Measurements from ENCODE around the gene DCDC2B.

DCDC2B gene

DNA sequence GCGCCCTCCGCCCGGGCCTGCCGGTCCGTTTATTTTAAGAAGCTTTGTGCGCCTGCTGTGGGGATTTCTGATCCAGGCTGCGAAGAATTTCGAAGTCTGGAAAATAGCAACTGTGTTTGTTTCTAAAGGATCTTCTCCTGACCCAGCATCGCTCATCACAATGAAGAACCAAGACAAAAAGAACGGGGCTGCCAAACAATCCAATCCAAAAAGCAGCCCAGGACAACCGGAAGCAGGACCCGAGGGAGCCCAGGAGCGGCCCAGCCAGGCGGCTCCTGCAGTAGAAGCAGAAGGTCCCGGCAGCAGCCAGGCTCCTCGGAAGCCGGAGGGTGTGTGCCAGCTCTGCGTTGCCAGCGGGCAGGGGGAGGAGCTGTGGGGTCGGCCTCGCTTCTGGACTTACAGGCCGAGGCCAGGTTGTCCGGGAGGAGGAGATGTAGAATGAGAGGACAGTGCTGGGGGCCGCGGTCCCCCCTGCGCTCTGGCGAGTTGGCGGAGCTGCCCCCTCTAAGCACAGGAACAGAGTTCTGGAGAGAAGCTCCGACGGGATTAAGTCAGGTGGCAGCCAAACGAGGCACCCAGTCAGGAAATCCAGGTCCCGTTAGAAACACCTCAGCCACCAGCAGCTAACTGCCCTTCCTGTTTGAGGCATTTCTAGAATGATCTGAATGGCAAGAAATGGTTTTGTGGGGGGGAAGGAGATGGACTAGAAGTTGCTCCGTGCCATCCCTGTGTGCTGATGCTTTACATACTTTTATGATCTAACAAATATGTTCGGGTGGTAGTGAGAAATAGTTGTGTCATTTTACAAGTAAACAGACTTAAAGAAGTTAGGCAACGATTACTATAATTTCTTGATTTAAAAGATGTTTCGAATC is 28.5 kb upstream of the DCDC2B start:
- no peak for TF ChIP-seq ZNF565 (CRISPR knock-in tag; conservative IDR thresholded peaks at IDR 0.05; ENCODE audit: low read depth)
- TF ChIP-seq, protein P1, sequence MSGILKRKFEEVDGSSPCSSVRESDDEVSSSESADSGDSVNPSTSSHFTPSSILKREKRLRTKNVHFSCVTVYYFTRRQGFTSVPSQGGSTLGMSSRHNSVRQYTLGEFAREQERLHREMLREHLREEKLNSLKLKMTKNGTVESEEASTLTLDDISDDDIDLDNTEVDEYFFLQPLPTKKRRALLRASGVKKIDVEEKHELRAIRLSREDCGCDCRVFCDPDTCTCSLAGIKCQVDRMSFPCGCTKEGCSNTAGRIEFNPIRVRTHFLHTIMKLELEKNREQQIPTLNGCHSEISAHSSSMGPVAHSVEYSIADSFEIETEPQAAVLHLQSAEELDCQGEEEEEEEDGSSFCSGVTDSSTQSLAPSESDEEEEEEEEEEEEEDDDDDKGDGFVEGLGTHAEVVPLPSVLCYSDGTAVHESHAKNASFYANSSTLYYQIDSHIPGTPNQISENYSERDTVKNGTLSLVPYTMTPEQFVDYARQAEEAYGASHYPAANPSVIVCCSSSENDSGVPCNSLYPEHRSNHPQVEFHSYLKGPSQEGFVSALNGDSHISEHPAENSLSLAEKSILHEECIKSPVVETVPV (CRISPR knock-in tag; IDR thresholded peaks at IDR 0.05): no peak
- TF ChIP-seq, protein P2, sequence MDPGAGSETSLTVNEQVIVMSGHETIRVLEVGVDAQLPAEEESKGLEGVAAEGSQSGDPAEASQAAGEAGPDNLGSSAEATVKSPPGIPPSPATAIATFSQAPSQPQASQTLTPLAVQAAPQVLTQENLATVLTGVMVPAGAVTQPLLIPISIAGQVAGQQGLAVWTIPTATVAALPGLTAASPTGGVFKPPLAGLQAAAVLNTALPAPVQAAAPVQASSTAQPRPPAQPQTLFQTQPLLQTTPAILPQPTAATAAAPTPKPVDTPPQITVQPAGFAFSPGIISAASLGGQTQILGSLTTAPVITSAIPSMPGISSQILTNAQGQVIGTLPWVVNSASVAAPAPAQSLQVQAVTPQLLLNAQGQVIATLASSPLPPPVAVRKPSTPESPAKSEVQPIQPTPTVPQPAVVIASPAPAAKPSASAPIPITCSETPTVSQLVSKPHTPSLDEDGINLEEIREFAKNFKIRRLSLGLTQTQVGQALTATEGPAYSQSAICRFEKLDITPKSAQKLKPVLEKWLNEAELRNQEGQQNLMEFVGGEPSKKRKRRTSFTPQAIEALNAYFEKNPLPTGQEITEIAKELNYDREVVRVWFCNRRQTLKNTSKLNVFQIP (CRISPR knock-in tag; IDR thresholded peaks at IDR 0.05; ENCODE audit: borderline replicate concordance, low read depth): no peak
- no peak for TF ChIP-seq SNAI2 (CRISPR knock-in tag; IDR thresholded peaks at IDR 0.05)
- no peak for TF ChIP-seq GLIS3 (CRISPR knock-in tag; IDR thresholded peaks at IDR 0.05)

DNA sequence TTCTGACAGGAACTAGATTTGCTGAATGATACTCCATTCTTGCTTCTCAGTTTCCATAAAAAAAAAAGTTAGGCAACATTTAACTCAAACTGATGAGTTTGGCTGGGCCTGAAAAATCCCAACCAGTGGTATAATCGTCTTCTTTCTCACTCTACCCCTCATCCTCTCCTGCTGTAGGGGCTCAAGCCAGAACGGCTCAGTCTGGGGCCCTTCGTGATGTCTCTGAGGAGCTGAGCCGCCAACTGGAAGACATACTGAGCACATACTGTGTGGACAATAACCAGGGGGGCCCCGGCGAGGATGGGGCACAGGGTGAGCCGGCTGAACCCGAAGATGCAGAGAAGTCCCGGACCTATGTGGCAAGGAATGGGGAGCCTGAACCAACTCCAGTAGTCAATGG is 27.8 kb upstream of the DCDC2B start:
- TF ChIP-seq PPARA (CRISPR knock-in tag; IDR thresholded peaks at IDR 0.05; ENCODE audit: borderline replicate concordance) (no peak), ZNF70 (CRISPR knock-in tag; IDR thresholded peaks at IDR 0.05) (no peak), ESRRG (CRISPR knock-in tag; IDR thresholded peaks at IDR 0.05) (no peak), ISL1 (CRISPR knock-in tag; IDR thresholded peaks at IDR 0.05) (no peak), BACH2 (CRISPR knock-in tag; IDR thresholded peaks at IDR 0.05; ENCODE audit: borderline replicate concordance) (no peak), GLIS3 (CRISPR knock-in tag; IDR thresholded peaks at IDR 0.05) (no peak), ZC3H10 (CRISPR knock-in tag; IDR thresholded peaks at IDR 0.05) (no peak), ZFP3 (CRISPR knock-in tag; IDR thresholded peaks at IDR 0.05) (no peak), ZNF565 (CRISPR knock-in tag; conservative IDR thresholded peaks at IDR 0.05; ENCODE audit: low read depth) (no peak)
- TF ChIP-seq, protein P2 (CRISPR knock-in tag; IDR thresholded peaks at IDR 0.05; ENCODE audit: borderline replicate concordance, low read depth): no peak
- ATAC-seq: no peak

More for the DNA sequence above, 28.5 kb upstream of the DCDC2B start:
- peak; percentile 65 for ATAC-seq

DNA sequence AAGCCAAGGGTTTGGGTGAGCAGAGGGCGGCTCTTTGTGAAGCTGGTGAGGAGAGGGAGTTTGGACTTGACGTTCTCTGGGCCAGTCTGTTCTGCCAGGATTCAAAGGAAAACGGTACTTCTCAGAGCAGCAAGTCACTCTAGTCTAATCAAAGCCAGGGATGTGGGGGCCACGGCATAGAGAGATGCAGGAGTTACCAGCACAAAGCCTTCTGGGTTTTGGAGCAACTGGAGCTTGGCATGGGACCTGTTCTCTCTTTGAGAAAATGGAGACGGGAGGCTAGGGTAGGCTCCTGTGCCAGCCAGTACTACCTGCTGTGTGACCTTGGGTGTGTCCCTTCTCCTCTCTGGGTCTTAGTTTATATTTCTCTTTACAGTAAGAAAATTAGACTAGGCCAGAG is 27.3 kb upstream of the DCDC2B start:
- TF ChIP-seq, protein P3, sequence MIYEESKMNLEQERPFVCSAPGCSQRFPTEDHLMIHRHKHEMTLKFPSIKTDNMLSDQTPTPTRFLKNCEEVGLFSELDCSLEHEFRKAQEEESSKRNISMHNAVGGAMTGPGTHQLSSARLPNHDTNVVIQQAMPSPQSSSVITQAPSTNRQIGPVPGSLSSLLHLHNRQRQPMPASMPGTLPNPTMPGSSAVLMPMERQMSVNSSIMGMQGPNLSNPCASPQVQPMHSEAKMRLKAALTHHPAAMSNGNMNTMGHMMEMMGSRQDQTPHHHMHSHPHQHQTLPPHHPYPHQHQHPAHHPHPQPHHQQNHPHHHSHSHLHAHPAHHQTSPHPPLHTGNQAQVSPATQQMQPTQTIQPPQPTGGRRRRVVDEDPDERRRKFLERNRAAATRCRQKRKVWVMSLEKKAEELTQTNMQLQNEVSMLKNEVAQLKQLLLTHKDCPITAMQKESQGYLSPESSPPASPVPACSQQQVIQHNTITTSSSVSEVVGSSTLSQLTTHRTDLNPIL (CRISPR knock-in tag; IDR thresholded peaks at IDR 0.05; ENCODE audit: low read depth): no peak
- TF ChIP-seq, protein P1 (CRISPR knock-in tag; IDR thresholded peaks at IDR 0.05): no peak
- TF ChIP-seq OSR1 (CRISPR knock-in tag; IDR thresholded peaks at IDR 0.05) (no peak), ZFP3 (CRISPR knock-in tag; IDR thresholded peaks at IDR 0.05) (no peak), TCF4 (CRISPR knock-in tag; IDR thresholded peaks at IDR 0.05; ENCODE audit: borderline replicate concordance) (no peak), ISL1 (CRISPR knock-in tag; IDR thresholded peaks at IDR 0.05) (no peak), SNAI2 (CRISPR knock-in tag; IDR thresholded peaks at IDR 0.05) (no peak), TOX (CRISPR knock-in tag; IDR thresholded peaks at IDR 0.05; ENCODE audit: borderline replicate concordance) (no peak), ZFP30 (CRISPR knock-in tag; IDR thresholded peaks at IDR 0.05) (no peak), ZNF70 (CRISPR knock-in tag; IDR thresholded peaks at IDR 0.05) (no peak), ESRRG (CRISPR knock-in tag; IDR thresholded peaks at IDR 0.05) (no peak), GLIS3 (CRISPR knock-in tag; IDR thresholded peaks at IDR 0.05) (no peak), ZC3H10 (CRISPR knock-in tag; IDR thresholded peaks at IDR 0.05) (no peak), CSDC2 (CRISPR knock-in tag; IDR thresholded peaks at IDR 0.05) (no peak), PPARA (CRISPR knock-in tag; IDR thresholded peaks at IDR 0.05; ENCODE audit: borderline replicate concordance) (no peak), RARB (CRISPR knock-in tag; IDR thresholded peaks at IDR 0.05) (no peak), BACH2 (CRISPR knock-in tag; IDR thresholded peaks at IDR 0.05; ENCODE audit: borderline replicate concordance) (no peak)
- TF ChIP-seq, protein P4, sequence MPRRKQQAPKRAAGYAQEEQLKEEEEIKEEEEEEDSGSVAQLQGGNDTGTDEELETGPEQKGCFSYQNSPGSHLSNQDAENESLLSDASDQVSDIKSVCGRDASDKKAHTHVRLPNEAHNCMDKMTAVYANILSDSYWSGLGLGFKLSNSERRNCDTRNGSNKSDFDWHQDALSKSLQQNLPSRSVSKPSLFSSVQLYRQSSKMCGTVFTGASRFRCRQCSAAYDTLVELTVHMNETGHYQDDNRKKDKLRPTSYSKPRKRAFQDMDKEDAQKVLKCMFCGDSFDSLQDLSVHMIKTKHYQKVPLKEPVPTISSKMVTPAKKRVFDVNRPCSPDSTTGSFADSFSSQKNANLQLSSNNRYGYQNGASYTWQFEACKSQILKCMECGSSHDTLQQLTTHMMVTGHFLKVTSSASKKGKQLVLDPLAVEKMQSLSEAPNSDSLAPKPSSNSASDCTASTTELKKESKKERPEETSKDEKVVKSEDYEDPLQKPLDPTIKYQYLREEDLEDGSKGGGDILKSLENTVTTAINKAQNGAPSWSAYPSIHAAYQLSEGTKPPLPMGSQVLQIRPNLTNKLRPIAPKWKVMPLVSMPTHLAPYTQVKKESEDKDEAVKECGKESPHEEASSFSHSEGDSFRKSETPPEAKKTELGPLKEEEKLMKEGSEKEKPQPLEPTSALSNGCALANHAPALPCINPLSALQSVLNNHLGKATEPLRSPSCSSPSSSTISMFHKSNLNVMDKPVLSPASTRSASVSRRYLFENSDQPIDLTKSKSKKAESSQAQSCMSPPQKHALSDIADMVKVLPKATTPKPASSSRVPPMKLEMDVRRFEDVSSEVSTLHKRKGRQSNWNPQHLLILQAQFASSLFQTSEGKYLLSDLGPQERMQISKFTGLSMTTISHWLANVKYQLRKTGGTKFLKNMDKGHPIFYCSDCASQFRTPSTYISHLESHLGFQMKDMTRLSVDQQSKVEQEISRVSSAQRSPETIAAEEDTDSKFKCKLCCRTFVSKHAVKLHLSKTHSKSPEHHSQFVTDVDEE (CRISPR knock-in tag; IDR thresholded peaks at IDR 0.05): no peak
- TF ChIP-seq, protein P2 (CRISPR knock-in tag; IDR thresholded peaks at IDR 0.05; ENCODE audit: borderline replicate concordance, low read depth): no peak
- TF ChIP-seq, protein P5, sequence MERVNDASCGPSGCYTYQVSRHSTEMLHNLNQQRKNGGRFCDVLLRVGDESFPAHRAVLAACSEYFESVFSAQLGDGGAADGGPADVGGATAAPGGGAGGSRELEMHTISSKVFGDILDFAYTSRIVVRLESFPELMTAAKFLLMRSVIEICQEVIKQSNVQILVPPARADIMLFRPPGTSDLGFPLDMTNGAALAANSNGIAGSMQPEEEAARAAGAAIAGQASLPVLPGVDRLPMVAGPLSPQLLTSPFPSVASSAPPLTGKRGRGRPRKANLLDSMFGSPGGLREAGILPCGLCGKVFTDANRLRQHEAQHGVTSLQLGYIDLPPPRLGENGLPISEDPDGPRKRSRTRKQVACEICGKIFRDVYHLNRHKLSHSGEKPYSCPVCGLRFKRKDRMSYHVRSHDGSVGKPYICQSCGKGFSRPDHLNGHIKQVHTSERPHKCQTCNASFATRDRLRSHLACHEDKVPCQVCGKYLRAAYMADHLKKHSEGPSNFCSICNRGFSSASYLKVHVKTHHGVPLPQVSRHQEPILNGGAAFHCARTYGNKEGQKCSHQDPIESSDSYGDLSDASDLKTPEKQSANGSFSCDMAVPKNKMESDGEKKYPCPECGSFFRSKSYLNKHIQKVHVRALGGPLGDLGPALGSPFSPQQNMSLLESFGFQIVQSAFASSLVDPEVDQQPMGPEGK (CRISPR knock-in tag; IDR thresholded peaks at IDR 0.05; ENCODE audit: borderline replicate concordance): no peak
- ATAC-seq: no peak
